ENCODE data around the gene ZNF385B. TPM values are rescaled to one million over a fixed set of nuclear protein-coding genes. Genes with fewer than 3 reads are reported as not detected.

ZNF385B gene
- total RNA-seq, 1 donor from 2014 or later: 0.83 TPM

- no peak for DNase-seq (ENCODE audit: low spot score)
These were observed 305.6 kb downstream of the ZNF385B start for GRCh38 chr2:179555691-179556283.

DNA sequence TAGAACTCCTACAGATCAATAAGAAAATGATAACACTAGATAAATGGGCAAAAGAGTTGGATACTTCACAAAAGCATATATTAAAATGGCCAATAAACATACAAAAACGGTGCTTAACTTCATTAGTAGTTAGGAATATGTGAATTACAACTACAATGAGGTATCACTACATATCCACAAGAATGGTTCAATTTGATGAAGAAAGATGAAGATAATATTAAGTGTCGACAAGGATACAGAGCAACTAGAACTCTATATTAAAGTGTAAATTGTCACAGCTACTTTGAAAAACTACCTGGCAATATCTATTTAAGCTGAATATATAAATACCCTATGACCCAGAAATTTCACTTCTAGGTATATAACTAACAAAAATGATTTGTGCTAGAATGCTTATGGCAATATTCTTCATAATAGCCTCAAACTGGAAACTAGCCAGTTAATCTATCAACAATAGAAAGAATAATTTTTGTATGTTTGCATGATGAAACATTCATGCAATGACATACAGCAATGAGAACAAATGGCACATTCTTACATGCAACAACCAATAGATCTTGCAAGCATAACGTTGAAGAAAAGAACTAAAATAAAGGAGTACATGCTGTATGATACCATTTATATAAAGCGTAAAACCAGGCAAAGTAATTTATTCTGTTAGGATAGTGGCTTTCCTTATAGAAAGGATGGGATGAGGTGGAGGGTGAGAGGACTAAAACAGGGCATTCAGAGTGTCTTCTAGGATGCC is 306.6 kb downstream of the ZNF385B start:
- no peak for DNase-seq (ENCODE audit: low spot score)

DNA sequence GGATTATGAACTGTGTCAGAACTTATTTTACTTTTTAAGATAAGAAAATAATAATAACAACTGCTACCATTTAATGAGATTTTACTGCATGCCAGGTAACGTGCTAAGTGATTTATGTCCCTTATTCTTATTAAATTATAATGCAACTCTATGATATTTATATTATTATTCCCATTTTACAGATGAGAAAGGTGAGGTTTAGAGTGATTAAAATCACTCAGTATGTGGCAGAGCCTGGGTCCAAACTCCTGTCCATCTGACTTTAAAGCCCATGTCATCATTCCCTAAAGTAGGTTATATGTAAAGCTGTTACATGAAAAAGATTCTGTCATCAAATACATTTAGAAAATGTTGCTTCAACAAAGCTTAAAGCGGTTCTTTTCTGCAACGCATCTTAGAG is 308.0 kb downstream of the ZNF385B start:
- no peak for DNase-seq (ENCODE audit: low spot score)

DNA sequence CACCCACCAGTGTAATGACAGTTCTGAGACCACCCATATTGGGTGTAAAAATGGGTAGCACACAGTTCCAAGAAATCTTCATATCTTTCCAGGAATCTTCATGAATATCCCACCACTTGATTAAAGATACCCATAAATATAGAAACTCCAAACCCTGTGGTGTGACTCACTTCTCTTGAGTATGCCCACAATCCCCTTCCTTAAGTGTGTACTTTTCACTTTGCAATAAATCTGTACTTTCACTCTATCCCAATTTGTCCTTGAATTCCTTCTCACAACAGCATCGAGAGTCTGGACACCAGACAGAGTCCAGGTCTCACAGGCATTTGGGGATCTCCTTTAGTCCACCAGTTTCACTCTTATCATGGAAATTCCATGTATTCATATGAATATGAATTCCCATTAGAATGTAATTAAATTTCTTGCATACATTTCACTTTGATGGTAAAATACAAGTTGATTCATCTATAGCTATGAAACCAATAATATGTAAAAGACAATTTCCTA is 309.8 kb downstream of the ZNF385B start:
- no peak for DNase-seq (ENCODE audit: low spot score)

GRCh38 chr2:179550849-179551248 is 310.6 kb downstream of the ZNF385B start:
- DNase-seq (ENCODE audit: low spot score): no peak

DNA sequence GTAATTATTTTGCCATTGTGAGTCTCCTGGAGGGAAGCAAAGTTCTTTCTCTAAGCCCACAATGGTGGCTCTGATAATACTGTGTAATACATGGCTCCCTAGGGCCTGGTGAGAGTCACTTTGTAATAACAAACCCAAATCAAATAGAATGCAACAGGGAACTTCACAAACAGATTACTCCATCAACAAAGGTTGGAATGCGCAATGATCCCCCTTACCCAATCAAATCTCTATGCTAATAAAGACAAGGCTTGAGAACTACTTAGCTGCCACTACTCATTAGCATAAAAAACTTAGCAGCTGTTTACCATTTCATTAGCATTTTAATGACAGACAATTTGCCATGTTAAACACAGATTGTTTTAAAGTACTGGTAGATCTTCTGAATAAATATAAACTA is 311.2 kb downstream of the ZNF385B start:
- DNase-seq (ENCODE audit: low spot score): no peak

DNA sequence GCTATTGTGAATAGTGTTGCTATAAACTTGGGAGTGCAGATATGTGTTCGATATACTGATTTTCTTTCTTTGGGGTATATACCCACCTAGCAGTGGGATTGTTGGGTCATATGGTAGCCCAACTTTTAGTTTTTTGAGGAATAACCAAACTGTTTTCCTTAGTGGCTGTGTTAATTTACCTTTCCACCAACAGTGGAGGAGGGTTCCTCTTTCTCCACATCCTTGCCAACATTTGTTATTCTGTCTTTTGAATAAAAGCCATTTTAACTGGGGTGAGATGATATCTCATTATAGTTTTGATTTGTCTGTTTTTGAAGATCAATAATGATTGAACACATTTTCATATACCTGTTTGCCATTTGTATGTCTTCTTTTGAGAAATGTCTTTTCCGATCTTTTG is 314.8 kb downstream of the ZNF385B start:
- DNase-seq (ENCODE audit: low spot score): no peak

DNA sequence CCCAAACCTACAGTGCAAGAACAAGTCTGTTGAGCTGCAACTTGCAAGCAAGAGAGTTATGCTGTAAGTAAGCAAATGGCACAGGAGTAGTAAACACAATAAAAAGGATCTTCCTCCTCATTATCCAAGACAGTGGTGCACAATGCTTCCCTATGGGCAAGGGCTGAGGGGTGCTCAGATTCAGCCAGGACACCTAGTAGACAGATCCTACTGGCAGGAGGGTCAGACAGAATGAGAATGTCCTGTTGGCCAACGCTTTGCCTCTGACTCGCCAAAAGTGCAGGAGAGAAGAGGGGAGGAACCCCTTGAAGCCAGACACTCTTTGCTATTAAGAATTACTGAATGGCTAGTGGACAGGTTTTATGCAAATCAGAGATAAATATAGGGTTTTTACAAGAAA is 316.4 kb downstream of the ZNF385B start:
- no peak for DNase-seq (ENCODE audit: low spot score)

GRCh38 chr2:179543361-179543901 is 318.0 kb downstream of the ZNF385B start:
- no peak for DNase-seq (ENCODE audit: low spot score)

DNA sequence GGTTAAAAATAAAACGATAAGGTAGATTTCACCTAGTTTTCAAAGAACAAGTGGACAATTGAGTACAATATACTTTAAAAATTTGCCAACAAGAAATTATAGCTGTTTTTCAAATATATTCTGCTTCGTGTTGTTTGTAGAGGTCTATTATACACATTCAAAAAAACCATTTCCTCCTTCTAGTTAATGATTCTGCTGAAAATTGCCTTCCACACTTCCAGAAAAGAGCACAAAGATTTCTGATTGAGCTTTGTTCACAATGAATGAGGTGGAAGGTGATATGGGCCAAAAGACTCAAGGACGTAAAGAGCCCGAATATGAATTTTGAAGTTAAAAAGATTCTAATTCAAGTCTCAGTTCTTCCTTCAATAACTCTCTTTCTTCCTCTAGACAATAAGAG is 319.8 kb downstream of the ZNF385B start:
- DNase-seq (ENCODE audit: low spot score): no peak

DNA sequence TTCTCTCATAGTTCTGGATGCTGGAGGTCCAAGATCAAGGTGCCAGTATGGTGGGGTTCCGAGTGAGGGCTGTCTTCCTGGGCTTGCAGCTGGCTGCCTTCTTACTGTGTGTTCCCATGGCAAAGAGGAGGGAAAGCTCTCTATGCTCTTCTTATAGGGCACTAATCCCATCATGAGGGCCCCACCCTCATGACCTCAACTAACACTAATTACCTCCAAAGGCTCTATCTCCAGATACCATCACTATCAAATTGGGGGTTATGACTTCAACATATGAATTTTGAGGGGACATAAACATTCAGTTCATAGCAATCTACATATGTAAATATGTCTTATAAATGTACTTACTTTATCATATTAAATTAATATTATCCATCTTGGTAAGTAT is 322.3 kb downstream of the ZNF385B start:
- DNase-seq (ENCODE audit: low spot score): no peak

GRCh38 chr2:179538406-179539123 is 322.8 kb downstream of the ZNF385B start:
- DNase-seq (ENCODE audit: low spot score): no peak

DNA sequence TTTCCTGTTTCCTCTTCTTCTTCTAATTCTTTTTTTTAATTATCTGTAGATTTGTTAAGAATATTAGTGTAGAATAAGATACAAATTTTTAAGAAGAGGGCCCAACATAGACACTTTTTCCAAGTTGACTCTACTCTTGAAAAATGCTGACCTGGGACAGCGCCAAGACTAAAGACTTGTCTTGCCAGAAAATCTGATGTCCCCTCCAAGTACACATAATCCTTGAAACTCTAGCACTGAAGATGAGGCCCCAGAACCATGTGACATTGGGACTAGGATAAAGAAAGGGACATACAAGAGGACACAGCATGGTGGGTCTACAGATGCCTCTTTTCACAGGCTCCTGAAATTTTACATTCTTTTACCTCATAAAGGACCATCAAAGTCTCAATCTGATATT is 325.2 kb downstream of the ZNF385B start:
- DNase-seq (ENCODE audit: low spot score): no peak

GRCh38 chr2:179533875-179534274 is 327.5 kb downstream of the ZNF385B start:
- DNase-seq (ENCODE audit: low spot score): no peak

DNA sequence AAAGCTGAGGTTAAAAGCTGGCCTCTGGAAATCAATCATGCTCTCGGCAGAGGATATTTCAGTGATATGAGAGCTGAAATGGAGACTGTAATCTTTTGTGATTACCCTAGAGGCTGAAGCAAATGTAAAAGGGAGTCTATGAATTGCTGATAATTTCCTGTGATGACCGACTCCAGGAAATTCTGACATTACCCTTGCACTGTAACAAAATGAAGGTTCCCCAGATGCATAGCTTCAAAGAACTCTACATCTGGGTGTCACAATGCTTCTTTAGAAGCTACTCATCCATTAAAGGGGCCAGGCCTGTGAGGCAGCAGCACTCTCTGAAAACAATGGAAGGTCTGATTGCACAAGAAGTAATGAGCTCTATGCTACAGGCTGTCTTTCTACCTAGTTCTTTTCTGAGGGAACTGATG is 328.5 kb downstream of the ZNF385B start:
- no peak for DNase-seq (ENCODE audit: low spot score)

DNA sequence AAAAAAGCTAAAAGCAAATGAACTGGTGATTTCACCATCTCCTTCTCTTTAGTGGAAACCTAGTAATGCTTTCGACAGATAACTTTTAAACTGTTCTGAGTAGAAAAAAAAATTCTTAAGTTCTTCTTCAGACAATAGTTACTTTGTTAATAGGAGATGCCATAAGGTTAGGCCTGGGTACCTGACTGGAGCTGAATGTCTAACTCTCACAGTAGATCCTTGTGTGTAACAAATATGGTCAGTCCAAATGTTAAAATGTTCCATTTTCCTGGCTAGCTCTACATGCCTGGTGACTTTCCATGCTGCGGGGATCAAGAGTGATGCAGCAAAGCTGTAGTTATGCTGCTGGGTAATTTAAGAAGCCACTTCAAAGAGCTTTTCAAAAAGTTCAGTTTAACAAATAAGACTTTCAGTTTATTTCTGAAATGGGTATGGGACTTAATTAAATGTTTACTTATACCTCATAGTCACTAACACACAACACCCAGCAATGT is 332.8 kb downstream of the ZNF385B start:
- no peak for DNase-seq (ENCODE audit: low spot score)

DNA sequence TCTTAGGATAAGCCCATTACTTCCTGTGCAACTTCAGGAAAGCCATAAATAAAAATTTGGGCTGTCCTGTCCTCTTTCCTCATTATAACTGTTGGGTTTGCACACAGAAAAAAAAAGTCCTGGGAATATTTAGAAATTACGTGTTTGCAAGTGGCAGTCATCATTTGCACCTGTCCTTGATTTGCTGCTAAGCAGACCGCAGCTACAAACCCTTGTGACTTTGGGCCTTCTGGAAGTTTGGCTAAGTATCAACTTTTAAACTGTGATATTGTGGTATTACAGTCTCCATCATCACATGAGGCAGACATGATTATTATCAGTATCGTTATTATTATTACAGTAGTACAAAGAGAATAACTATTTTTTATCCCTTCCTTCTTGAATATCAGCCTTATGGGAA is 336.1 kb downstream of the ZNF385B start:
- DNase-seq (ENCODE audit: low spot score): no peak

GRCh38 chr2:179524809-179525339 is 336.5 kb downstream of the ZNF385B start:
- no peak for DNase-seq (ENCODE audit: low spot score)

DNA sequence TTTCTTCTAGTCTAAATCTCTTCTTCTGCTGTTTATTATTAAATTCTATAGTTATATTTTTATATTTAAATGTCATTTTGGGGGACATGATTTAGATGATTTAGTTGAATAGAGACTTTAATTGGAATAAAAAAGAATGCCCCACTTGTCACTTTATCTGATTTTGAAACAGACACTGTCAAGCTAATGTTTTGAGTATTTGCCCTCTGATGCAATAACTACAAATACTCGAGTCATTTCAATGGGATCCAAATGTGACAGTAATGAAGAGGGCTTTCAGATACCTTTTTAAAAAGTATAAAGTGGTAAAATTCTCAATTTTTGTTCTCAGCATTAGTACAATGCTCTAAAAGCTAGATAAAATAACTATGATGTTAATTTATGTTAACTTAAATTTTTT is 339.5 kb downstream of the ZNF385B start:
- DNase-seq (ENCODE audit: low spot score): no peak

DNA sequence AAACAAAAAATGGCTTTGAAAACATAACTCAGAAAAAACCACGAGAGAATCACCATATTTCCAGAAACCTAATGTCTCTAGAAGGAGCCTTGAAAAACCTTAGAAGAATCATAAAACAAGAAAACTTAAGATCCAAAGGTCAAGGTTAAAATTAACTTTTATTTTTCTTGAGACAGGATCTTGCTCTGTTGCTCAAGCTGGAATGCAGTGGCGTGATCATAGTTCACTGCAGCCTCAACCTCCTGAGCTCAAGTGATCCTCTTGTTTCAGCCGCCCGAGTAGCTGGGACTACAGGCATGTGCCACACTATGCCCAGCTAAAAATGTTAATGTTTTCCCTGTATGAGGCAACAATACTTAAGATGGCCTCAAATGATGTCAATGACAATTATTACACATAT is 342.6 kb downstream of the ZNF385B start:
- DNase-seq (ENCODE audit: low spot score): no peak

DNA sequence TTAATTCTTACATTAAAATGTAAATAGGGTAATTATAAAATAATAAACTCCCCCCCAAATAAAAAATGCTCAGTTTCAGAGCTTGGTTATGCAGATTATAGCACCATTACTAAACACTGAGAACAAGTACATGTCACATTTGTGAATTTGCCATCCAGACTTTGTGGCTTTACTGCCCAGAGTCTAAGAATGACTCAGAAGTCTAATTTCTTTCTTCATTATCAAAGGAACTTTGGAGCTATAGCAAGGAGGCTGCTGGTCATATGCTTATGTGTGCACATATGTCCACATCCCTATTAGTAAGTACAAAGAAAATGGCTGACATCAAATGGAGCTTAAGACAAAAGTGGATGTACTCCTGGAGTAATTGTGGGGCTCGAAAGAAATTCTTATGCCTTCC is 348.2 kb downstream of the ZNF385B start:
- DNase-seq (ENCODE audit: low spot score): no peak

Measured in ureter (tissue), 1 donor.